H1 (cell line): ENCODE results near the gene PCDHGA1. TPM values are rescaled to one million over a fixed set of nuclear protein-coding genes. Genes with fewer than 3 reads are reported as not detected.

Experiments used
- CBX5 ChIP-seq: fragments of 300-800, 300-1000 bp; sonication (generic); IDR thresholded peaks from 2 replicates; pipeline ENCODE4 v1.7.1; 2016; ENCODE audit warnings: antibody characterized with exemption, low read length, low read depth
- CBX8 ChIP-seq: fragments of 300-800, 300-1000 bp; sonication (generic); IDR thresholded peaks from 2 replicates; pipeline ENCODE4 v1.7.1; 2016; ENCODE audit warnings: low read depth, low read length, borderline replicate concordance
- CTCF ChIP-seq, 3 experiments: IDR thresholded peaks; 1 replicate in 2 of 3; 2 replicates in 1 of 3; pipeline versions ENCODE4 v1.5.1 to v1.6.1; 2011; ENCODE audit warnings: low read length in 3 of 3, mild to moderate bottlenecking in 3 of 3, inconsistent platforms in 2 of 3, low read depth in 1 of 3, moderate library complexity in 1 of 3; ENCODE audit not compliant: insufficient read depth in 1 of 3; ENCODE audit errors: control extremely low read depth in 1 of 3
- GTF2F1 ChIP-seq: IDR thresholded peaks from 2 replicates; pipeline ENCODE4 v1.6.1; 2012; ENCODE audit warnings: low read depth, low read length, improper control_type of control experiment, borderline replicate concordance
- KDM1A ChIP-seq: fragments of 200-600, 300-600 bp; sonication (generic); IDR thresholded peaks from 2 replicates; pipeline ENCODE4 v1.7.1; 2016; ENCODE audit warnings: mild to moderate bottlenecking, low read length, borderline replicate concordance
- KDM4A ChIP-seq: IDR thresholded peaks from one replicate; pipeline ENCODE4 v1.7.1; 2012; ENCODE audit warnings: low read depth, mild to moderate bottlenecking, moderate library complexity, low read length, inconsistent platforms; ENCODE audit not compliant: severe bottlenecking
- POLR2AphosphoS5 ChIP-seq: IDR thresholded peaks from 2 replicates; pipeline ENCODE4 v1.6.1; 2011; ENCODE audit warnings: low read depth, low read length
- RAD21 ChIP-seq, 2 experiments: IDR thresholded peaks in 1 of 2; conservative IDR thresholded peaks in 1 of 2; 2 replicates each; pipeline ENCODE4 v1.6.1; 2011; ENCODE audit warnings: low read depth in 2 of 2, low read length in 2 of 2, improper control_type of control experiment in 1 of 2, inconsistent platforms in 1 of 2, mild to moderate bottlenecking in 1 of 2, moderate library complexity in 1 of 2
- SUZ12 ChIP-seq: fragments of 200-600 bp; sonication (generic); IDR thresholded peaks from 2 replicates; pipeline ENCODE4 v1.6.1; 2012; ENCODE audit warnings: mild to moderate bottlenecking, inconsistent platforms, low read length, moderate library complexity, mixed read lengths
- TAF1 ChIP-seq: IDR thresholded peaks from 2 replicates; pipeline ENCODE4 v1.6.1; 2011; ENCODE audit warnings: mild to moderate bottlenecking, low read depth, low read length
- polyA plus RNA-seq, 7 experiments: library from polyadenylated mRNA; depleted of rRNA in 3 of 7; stranded (reverse) in 5 of 7; unstranded in 2 of 7; fragments of >200 nt in 5 of 7; fragments of 200-250 nt in 2 of 7; gene quantifications; 1 replicate in 5 of 7; 2 replicates in 1 of 7; 4 replicates in 1 of 7; pipeline versions ENCODE4 v1.2.1 to v1.2.3, GENCODE V29; 2011 to 2013; ENCODE audit warnings: missing spikeins in 2 of 7, mixed read lengths in 2 of 7
- total RNA-seq: library from RNA; stranded (reverse); fragmentation: NEBNext Ultra II Directional; extraction: Animal tissue kit (Norgen Biotek cat#: 25700); gene quantifications from 2 replicates; pipeline ENCODE4 v1.2.1, GENCODE V29; 2021

The PCDHGA1 gene
- total and polyA plus RNA-seq, 2 of the 8 experiments (the other 6 are each of a cell fraction or from before 2014, with no cell fraction given), result 0.57 to 0.89 TPM

- TF ChIP-seq RAD21 (IDR thresholded peaks at IDR 0.05 in 1 of 2, conservative IDR thresholded peaks at IDR 0.05 in 1 of 2; ENCODE audit: low read depth in 2 of 2, low read length in 2 of 2) (peak; percentile 90 to 91), TAF1 (no peak), KDM1A (peak; percentile 22; the same call in 1 of the 2 replicates), SUZ12 (no peak), POLR2AphosphoS5 (peak; percentile 67), CBX5 (no peak), KDM4A (no peak), GTF2F1 (no peak), CTCF (IDR thresholded peaks at IDR 0.05; ENCODE audit: control extremely low read depth in 1 of 3, insufficient read depth in 1 of 3, low read depth in 1 of 3, low read length in 3 of 3) (peak; percentile 99 to 100 (median 99)), CBX8 (no peak)
Observed at GRCh38 chr5:141524604-141525597, 194.6 kb downstream of the PCDHGA1 start (continued).
